GM12875 (cell line): ENCODE data around the gene LOX.

Experiments
- H3K4me3 ChIP-seq: one replicate; pipeline ENCODE4 v1.5.1; 2011; ENCODE audit warnings: low read depth, low read length, control low read depth
- TF ChIP-seq, protein P1 (sequence below): IDR thresholded peaks from 2 replicates; pipeline ENCODE4 v1.5.1; 2011; ENCODE audit warnings: low read depth, mild to moderate bottlenecking, control low read depth, inconsistent platforms, low read length, moderate library complexity, borderline replicate concordance; ENCODE audit not compliant: insufficient read depth

The LOX gene, protein sequence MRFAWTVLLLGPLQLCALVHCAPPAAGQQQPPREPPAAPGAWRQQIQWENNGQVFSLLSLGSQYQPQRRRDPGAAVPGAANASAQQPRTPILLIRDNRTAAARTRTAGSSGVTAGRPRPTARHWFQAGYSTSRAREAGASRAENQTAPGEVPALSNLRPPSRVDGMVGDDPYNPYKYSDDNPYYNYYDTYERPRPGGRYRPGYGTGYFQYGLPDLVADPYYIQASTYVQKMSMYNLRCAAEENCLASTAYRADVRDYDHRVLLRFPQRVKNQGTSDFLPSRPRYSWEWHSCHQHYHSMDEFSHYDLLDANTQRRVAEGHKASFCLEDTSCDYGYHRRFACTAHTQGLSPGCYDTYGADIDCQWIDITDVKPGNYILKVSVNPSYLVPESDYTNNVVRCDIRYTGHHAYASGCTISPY

GRCh38 chr5:122078116-122079110 is at the start of gene LOX:
TSS of gene LOX (minus strand) at chr5:122078259. CDS start at chr5:122077985, 274 bp downstream.
- TF ChIP-seq, protein P1, sequence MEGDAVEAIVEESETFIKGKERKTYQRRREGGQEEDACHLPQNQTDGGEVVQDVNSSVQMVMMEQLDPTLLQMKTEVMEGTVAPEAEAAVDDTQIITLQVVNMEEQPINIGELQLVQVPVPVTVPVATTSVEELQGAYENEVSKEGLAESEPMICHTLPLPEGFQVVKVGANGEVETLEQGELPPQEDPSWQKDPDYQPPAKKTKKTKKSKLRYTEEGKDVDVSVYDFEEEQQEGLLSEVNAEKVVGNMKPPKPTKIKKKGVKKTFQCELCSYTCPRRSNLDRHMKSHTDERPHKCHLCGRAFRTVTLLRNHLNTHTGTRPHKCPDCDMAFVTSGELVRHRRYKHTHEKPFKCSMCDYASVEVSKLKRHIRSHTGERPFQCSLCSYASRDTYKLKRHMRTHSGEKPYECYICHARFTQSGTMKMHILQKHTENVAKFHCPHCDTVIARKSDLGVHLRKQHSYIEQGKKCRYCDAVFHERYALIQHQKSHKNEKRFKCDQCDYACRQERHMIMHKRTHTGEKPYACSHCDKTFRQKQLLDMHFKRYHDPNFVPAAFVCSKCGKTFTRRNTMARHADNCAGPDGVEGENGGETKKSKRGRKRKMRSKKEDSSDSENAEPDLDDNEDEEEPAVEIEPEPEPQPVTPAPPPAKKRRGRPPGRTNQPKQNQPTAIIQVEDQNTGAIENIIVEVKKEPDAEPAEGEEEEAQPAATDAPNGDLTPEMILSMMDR: no peak
- peak within 1 kb of the TSS; percentile 49 for H3K4me3 ChIP-seq

DNA sequence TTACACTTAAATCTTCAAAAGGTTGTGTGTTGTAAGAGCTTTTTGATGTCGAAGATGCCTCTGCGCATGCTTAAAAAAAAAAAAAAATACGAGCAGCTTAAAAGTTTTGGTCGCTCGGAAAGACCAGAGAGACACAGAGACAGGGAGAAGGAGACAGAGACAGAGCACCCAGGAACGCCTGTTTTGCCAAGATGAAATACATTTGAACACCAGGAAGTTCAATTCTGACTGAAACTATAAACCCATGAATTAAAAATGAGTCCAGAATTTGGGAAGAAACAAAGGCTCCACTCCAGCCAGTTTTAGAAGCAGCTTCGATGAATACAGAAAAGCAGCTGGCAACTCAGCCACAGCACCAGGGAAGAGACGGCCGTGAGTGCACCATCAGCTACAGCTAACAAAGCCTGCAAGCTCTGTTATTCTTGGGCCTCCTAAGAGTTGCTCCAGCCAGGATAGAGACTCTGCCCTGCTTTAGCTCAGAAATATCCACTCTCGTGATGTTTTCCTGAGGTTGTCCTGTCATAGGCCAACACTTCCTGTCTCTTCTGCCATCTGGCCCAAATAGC is 48.8 kb upstream of the LOX start:
- H3K4me3 ChIP-seq: no peak overlapping the region

GRCh38 chr5:122126177-122126755 is 48.2 kb upstream of the LOX start:
- no peak overlapping the region for H3K4me3 ChIP-seq
- TF ChIP-seq, protein P1: no peak

More for the DNA sequence above, 48.8 kb upstream of the LOX start:
- TF ChIP-seq, protein P1: no peak

DNA sequence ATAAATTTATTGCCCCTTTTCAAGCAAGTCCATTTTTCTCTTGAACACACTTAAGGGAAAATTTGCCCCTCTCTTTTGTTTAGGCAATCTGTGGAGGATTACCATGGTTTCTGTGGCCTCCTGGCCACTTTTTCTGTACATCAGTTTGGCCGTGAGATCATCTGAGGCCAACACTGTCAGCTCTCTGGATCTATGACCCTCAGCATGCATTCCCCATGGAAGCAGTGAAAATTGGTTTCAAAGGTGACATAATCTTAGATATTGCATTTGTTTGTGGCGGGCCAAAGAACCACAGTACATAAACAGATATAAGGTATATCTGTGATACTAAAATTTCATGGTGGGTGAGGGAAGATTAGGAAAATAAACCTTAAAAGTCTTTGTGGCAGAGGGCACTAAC is 46.7 kb upstream of the LOX start:
- no peak overlapping the region for H3K4me3 ChIP-seq
- TF ChIP-seq, protein P1: no peak

DNA sequence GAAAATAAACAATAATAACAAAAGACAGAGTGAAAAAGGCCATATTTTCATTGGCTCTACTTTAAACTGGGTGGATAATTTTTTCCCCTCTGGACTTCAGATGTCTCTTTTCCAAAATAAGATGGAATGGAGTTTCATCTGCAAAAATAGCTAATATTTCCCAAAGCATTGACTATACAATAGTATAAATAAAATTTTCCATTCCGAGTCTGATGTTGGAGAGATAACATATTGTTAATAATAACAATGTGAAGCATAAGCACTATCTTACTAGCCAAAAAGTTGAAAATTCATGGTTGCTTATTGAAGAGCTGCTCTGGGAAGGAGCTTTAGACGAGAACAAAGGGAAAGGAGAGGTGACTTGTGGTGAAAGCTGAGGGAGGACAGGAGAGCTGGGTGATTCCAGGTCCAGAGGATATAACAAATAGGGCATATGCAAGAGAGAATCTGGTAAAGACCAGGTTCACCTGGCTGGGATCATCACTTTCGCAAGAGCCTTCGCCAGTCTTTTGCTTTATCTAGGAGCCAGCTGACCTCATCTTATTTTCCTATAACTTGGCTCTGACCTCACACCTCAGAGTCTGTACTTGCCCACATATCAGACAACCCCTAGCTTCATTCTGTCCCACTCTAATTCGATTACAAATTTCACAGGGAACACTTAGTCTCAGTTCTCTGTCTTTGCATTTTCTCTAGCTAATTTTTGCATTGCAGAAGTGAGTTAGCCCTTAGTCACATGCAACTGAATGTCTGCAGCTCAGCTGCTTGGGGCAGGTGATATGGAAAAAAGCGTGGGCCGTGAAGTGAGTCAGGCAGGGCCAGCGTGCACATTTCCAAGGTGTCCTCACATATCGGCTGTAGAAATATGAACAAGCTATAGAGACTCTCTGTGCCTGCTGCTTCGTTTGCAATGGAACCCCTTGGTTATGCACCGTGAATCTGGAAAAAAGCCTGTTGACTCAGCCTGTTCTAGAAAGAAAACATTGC is 43.7 kb upstream of the LOX start:
- TF ChIP-seq, protein P1: no peak
- no peak overlapping the region for H3K4me3 ChIP-seq

DNA sequence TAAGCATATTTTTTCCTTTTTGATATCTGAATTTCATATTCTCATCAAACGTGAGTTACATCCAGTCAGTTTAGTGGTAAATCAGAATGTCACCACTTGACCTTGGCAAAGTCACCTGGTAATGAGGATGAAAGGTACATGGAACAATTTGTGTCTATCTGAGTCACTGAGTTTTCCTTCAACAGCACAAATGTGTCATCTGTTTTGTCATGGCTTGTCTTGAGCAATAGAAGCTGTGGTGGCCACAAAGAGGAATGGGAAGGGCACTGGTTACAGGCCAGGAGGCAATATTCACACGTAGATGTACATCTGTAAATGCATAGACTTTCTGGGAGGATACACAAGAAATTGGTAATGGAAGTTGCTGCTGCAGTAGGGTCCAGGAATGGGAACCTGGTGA is 42.9 kb upstream of the LOX start:
- H3K4me3 ChIP-seq: no peak overlapping the region
- TF ChIP-seq, protein P1: no peak
